Panc1 (cell line): Measurements from ENCODE around the gene MAP3K13.

Experiments used
- CTCF ChIP-seq: fragments of 450-650 bp; IDR thresholded peaks from 2 replicates; pipeline ENCODE4 v1.5.1; 2017; ENCODE audit warnings: mild to moderate bottlenecking
- POLR2AphosphoS5 ChIP-seq: IDR thresholded peaks from 2 replicates; pipeline ENCODE4 v1.6.1; 2012; ENCODE audit warnings: mild to moderate bottlenecking, low read depth, low read length, moderate library complexity
- REST ChIP-seq, 2 experiments: IDR thresholded peaks; 2 replicates each; pipeline ENCODE4 v1.6.1; 2011 to 2012; ENCODE audit warnings: low read depth in 2 of 2, control low read depth in 1 of 2, low read length in 1 of 2, mild to moderate bottlenecking in 1 of 2, moderate library complexity in 1 of 2; ENCODE audit not compliant: insufficient read depth in 1 of 2

- no peak for TF ChIP-seq CTCF
- TF ChIP-seq REST (IDR thresholded peaks at IDR 0.05; ENCODE audit: insufficient read depth in 1 of 2, low read depth in 2 of 2, low read length in 1 of 2), result no peak
- no peak for TF ChIP-seq POLR2AphosphoS5
These were observed 30.1 kb downstream of the MAP3K13 start for GRCh38 chr3:185393055-185393454.
